Lung (tissue), 12 donors: ENCODE results near the gene THUMPD3. TPM values are rescaled to one million over a fixed set of nuclear protein-coding genes. Genes with fewer than 3 reads are reported as not detected.

Experiments used
- ATAC-seq: fragments of 200-7000 bp; cut with Tn5 transposase; one replicate; pipeline ENCODE4 v1.9.1; 2020; ENCODE audit warnings: moderate number of reproducible peaks; ENCODE audit not compliant: insufficient read depth, low FRiP score
- DNase-seq, 3 donors: peaks; one replicate each; pipeline ENCODE4 v3.0.0-alpha.2; 2013 to 2017
- H3K27ac ChIP-seq, 2 donors: one replicate each; pipeline ENCODE4 v1.5.1; 2013; ENCODE audit warnings: mild to moderate bottlenecking in 2 of 2, moderate library complexity in 2 of 2, control low read depth in 1 of 2, inconsistent platforms in 1 of 2, low read depth in 1 of 2, low read length in 1 of 2
- H3K27me3 ChIP-seq, 3 donors: one replicate each; pipeline ENCODE4 v1.5.1; 2013; ENCODE audit warnings: low read length in 2 of 3; ENCODE audit not compliant: control insufficient read depth in 3 of 3, insufficient read depth in 3 of 3
- H3K36me3 ChIP-seq, 4 donors: one replicate each; pipeline ENCODE4 v1.5.1; 2013; ENCODE audit warnings: low read length in 4 of 4, mild to moderate bottlenecking in 1 of 4, moderate library complexity in 1 of 4; ENCODE audit not compliant: control insufficient read depth in 4 of 4, insufficient read depth in 4 of 4
- H3K4me1 ChIP-seq, 5 donors: one replicate each; pipeline ENCODE4 v1.5.1; 2013; ENCODE audit warnings: low read length in 5 of 5, mild to moderate bottlenecking in 2 of 5, moderate library complexity in 1 of 5; ENCODE audit not compliant: control insufficient read depth in 5 of 5, insufficient read depth in 5 of 5
- H3K4me3 ChIP-seq: one replicate; pipeline ENCODE4 v1.5.1; 2013; ENCODE audit warnings: mild to moderate bottlenecking, control low read depth, moderate library complexity
- H3K9ac ChIP-seq, 2 donors: one replicate each; pipeline ENCODE4 v1.5.1; 2013; ENCODE audit warnings: low read length in 2 of 2, control low read depth in 1 of 2; ENCODE audit not compliant: insufficient read depth in 1 of 2
- H3K9me3 ChIP-seq, 4 donors: one replicate each; pipeline ENCODE4 v1.5.1; 2013; ENCODE audit warnings: low read length in 3 of 4, mild to moderate bottlenecking in 1 of 4, moderate library complexity in 1 of 4; ENCODE audit not compliant: control insufficient read depth in 4 of 4, insufficient read depth in 3 of 4
- CTCF ChIP-seq: IDR thresholded peaks from 2 replicates; pipeline ENCODE4 v1.5.1; 2012; ENCODE audit warnings: mild to moderate bottlenecking; ENCODE audit errors: control extremely low read depth, extremely low read depth
- WGBS, 2 donors: extraction: QIAGEN DNeasy Blood & Tissue Kit; methylation state at CpG; one replicate each; pipeline ENCODE4 v1.1.7; 2013; 5-methylcytosine and 5-hydroxymethylcytosine counted together
- polyA plus RNA-seq, 2 donors: library from polyadenylated mRNA; stranded (reverse); fragments of 200-250 nt; gene quantifications; one replicate each; pipeline ENCODE4 v1.2.1, GENCODE V29; 2013
- total RNA-seq, 2 donors: library from RNA; depleted of rRNA in 1 of 2; stranded (reverse); fragments of >200 nt in 1 of 2; gene quantifications; one replicate each; pipeline ENCODE4 v1.2.1, GENCODE V29; 2014 to 2021
- donor health status: control.
- donor health status: control.
- donor health status: Bipolar disorder and iron deficiency.
- donor health status: healthy.
- donor health status: DM: yes; HTN: yes; CAD: no.

The THUMPD3 gene
- total and polyA plus RNA-seq, 4 donors: 28.6 to 37.2 (median 31.8) TPM

GRCh38 chr3:9385187-9386077, 22.6 kb downstream of the THUMPD3 start:
- no peak overlapping the region for H3K27ac ChIP-seq
- H3K27me3 ChIP-seq: no peaks in the 10 kb centered on the region
- no peak for TF ChIP-seq CTCF
- H3K36me3 ChIP-seq: peaks cover 20 to 69% (median 42%) of the 10 kb centered on the region in 4 donors
- ATAC-seq (no peak), DNase-seq (no peak)
- WGBS, 2 donors: 88 to 93% methylated on average over 2 of the region's 2 CpGs
- H3K9ac ChIP-seq: no peak overlapping the region
- H3K9me3 ChIP-seq: no peaks in the 10 kb centered on the region
- H3K4me1 ChIP-seq: no peaks in the 10 kb centered on the region
- no peak overlapping the region for H3K4me3 ChIP-seq

- ATAC-seq: no peak
- Histone ChIP-seq H3K4me1 (no peaks in the 10 kb centered on the region), H3K27ac (no peak overlapping the region), H3K9ac (no peak overlapping the region), H3K36me3 (peaks cover 20 to 75% (median 47%) of the 10 kb centered on the region in 4 donors), H3K27me3 (no peaks in the 10 kb centered on the region), H3K9me3 (no peaks in the 10 kb centered on the region), H3K4me3 (no peak overlapping the region)
- WGBS, 2 donors: 48 to 63% methylated on average over 3 of the region's 3 CpGs
- no peak for DNase-seq
- TF ChIP-seq CTCF: no peak
Observed at GRCh38 chr3:9386078-9386459, 23.2 kb downstream of the THUMPD3 start.

GRCh38 chr3:9386501-9387321, 23.9 kb downstream of the THUMPD3 start:
- H3K36me3 ChIP-seq: peaks cover 24 to 81% (median 51%) of the 10 kb centered on the region in 4 donors
- peak overlapping the region in 1 of 2 donors; percentile 21 for H3K27ac ChIP-seq

More at GRCh38 chr3:9386501-9387321, 23.9 kb downstream of the THUMPD3 start:
- Histone ChIP-seq H3K9ac (no peak overlapping the region), H3K4me3 (no peak overlapping the region), H3K27me3 (no peaks in the 10 kb centered on the region), H3K4me1 (no peaks in the 10 kb centered on the region), H3K9me3 (no peaks in the 10 kb centered on the region)
- no peak for ATAC-seq
- TF ChIP-seq CTCF: no peak
- WGBS, 2 donors: 0 to 3% methylated on average over 1 of the region's 1 CpG
- DNase-seq: no peak
